ENCODE results near the gene PKN1. TPM values are rescaled to one million over a fixed set of nuclear protein-coding genes. Genes with fewer than 3 reads are reported as not detected.
A peak's percentile ranks its signal among the peaks of the same experiment; 100 is the strongest.

The PKN1 gene
- total and polyA plus RNA-seq, 2 of the 4 experiments (the other 2 are of a cell fraction): 39.1 to 41.4 TPM

DNA sequence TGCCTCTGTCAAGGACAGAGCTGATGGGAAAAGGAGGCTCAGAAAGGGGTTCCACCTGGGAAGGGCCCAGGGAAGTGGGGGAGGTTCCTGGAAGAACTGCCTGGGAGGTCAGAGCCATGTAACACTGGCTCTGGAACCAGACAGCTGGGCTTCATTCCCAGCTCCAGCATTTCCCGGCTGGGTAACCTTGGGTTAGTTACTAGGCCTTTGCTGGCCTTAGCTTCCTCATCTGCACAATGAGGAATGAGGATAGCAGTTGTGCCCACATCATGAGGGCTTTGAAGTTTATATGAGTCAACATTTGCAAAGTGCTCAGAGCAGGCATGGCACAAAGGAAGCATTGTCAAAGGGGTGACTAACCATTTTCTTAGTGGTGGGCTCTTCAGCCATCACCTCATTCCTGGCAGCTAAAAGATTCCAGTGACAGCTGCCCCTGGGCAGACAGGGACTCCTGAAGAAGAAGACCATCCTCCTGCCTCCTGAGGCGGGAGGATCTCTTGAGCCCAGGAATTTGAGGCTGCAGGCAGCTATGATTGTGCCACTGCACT is 86.8 kb downstream of the PKN1 start:
- H2BK20ac ChIP-seq (ENCODE audit: low read depth, low read length): peak overlapping the region; percentile 30; the same call in 1 of the 2 replicates
- H2AFZ ChIP-seq (replicated peaks; ENCODE audit: low read length, poor library complexity): peak overlapping the region; percentile 61
- peak overlapping the region; percentile 43 for H2AK5ac ChIP-seq (ENCODE audit: low read depth, low read length)
- H3K23ac ChIP-seq (ENCODE audit: low read depth, low read length): peak overlapping the region; percentile 0; the same call in 1 of the 2 replicates
- 0 out of 2 replicates have a peak overlapping the region, but pooled peaks have one; percentile 43 for H3K14ac ChIP-seq (replicated peaks; ENCODE audit: low read depth, low read length)
- ChIA-PET CTCF (no interaction called here), POLR2A (ENCODE audit: unreplicated experiment) (no interaction called here)
- H4K8ac ChIP-seq (ENCODE audit: low read depth in 2 of 2, low read length in 2 of 2): peak overlapping the region; percentile 70 to 99
- H3K9me3 ChIP-seq (ENCODE audit: control insufficient read depth, insufficient read depth, low read length): no peaks in the 10 kb centered on the region
- H4K91ac ChIP-seq (ENCODE audit: insufficient read depth, low read depth, low read length): peak overlapping the region; percentile 52
- intact Hi-C loops (cut with micrococcal nuclease) (no loop called here), in situ Hi-C loops (cut with MboI; ENCODE audit: low sequenced_read_pairs) (no loop called here), dilution Hi-C loops (cut with HindIII; ENCODE audit: low sequenced_read_pairs, unreplicated experiment) (no loop called here)
- H3K4me2 ChIP-seq (ENCODE audit: low read depth, low read length): no peak overlapping the region
- peak overlapping the region; percentile 10; the same call in 1 of the 2 replicates for H3K18ac ChIP-seq (ENCODE audit: low read depth, low read length)
- H3K36me3 ChIP-seq (ENCODE audit: control insufficient read depth, insufficient read depth, low read length): peaks cover 19% of the 10 kb centered on the region
- H3K9ac ChIP-seq (ENCODE audit: low read depth, low read length): no peak overlapping the region
- peak overlapping the region; percentile 70 for H2BK120ac ChIP-seq (ENCODE audit: low read depth, low read length)
- H3K9me1 ChIP-seq (ENCODE audit: insufficient read depth, low read length): peaks cover 14% of the 10 kb centered on the region
- peak overlapping the region; percentile 64 for H3K27ac ChIP-seq (ENCODE audit: insufficient read depth, low read length)
- peak overlapping the region; percentile 68 for H2AK9ac ChIP-seq (replicated peaks; ENCODE audit: low read depth, low read length, poor library complexity)
- DNase-seq: peak; percentile 88
- H3K56ac ChIP-seq (ENCODE audit: extremely low read depth, insufficient read depth, low read length): no peak overlapping the region
- peak overlapping the region; percentile 74 for H2BK5ac ChIP-seq (ENCODE audit: low read depth, low read length, poor library complexity, severe bottlenecking)
- peaks cover 12 to 32% of the 10 kb centered on the region in 2 experiments; a peak in 3 of 4 replicates for H3K79me1 ChIP-seq (ENCODE audit: low read depth in 1 of 2, low read length in 2 of 2)
- no TSS peak for BruUV-seq (replicated peaks)
- H3K27me3 ChIP-seq (ENCODE audit: control insufficient read depth, insufficient read depth, low read length): no peaks in the 10 kb centered on the region
- no peak; the same call in 1 of the 2 replicates for ATAC-seq (ENCODE audit: low read depth)
- WGBS, 2 experiments (ENCODE audit: extremely low coverage in 2 of 2, insufficient read length in 1 of 2): 75% methylated on average over 1 of the region's 2 CpGs; no CpG with 5 or more reads in 1 of the 2 experiments
- peak overlapping the region; percentile 31; the same call in 1 of the 3 replicates for H2BK15ac ChIP-seq (ENCODE audit: low read depth, low read length)
- peak overlapping the region; percentile 44 for H3K4ac ChIP-seq (ENCODE audit: low read depth, low read length)
- no peak overlapping the region for H3K4me3 ChIP-seq (ENCODE audit: insufficient read depth, low read depth, low read length)
- peak overlapping the region; percentile 78 for H4K5ac ChIP-seq (ENCODE audit: low read depth, low read length)
- no peak; the same call in 1 of the 2 replicates for TF ChIP-seq BHLHE40 (IDR thresholded peaks at IDR 0.05; ENCODE audit: low read depth, low read length)
- TF ChIP-seq NFE2L2 (IDR thresholded peaks at IDR 0.05; ENCODE audit: low read depth, low read length): peak; percentile 26; the same call in 1 of the 2 replicates
- TF ChIP-seq FOS (IDR thresholded peaks at IDR 0.05; ENCODE audit: low read depth, low read length): peak; percentile 57; the same call in 1 of the 2 replicates
- H4K20me1 ChIP-seq (ENCODE audit: insufficient read depth, low read length): peaks cover 29% of the 10 kb centered on the region
- H3K4me1 ChIP-seq (ENCODE audit: control insufficient read depth, insufficient read depth, low read length): peaks cover 19% of the 10 kb centered on the region

All from IMR-90 (cell line).